ENCODE results near the gene SLC9A7. TPM values are rescaled to one million over a fixed set of nuclear protein-coding genes. Genes with fewer than 3 reads are reported as not detected.

The SLC9A7 gene
- total RNA-seq, 4 donors from 2014 or later, result 2.8 to 10.7 (median 3.3) TPM

- no peaks in the 10 kb centered on the region for H3K27me3 ChIP-seq
- no peaks in the 10 kb centered on the region for H3K4me1 ChIP-seq
- H3K36me3 ChIP-seq, result no peaks in the 10 kb centered on the region
- 62% methylated on average over 4 of the region's 4 CpGs for WGBS
- no peak for DNase-seq (ENCODE audit: extremely low spot score)
- H3K4me3 ChIP-seq, result no peak overlapping the region
- intact Hi-C loops (cut with DNase I), result no loop called here
- no peak overlapping the region for H3K27ac ChIP-seq (replicated peaks in 1 of 4)
- no peaks in the 10 kb centered on the region for H3K9me3 ChIP-seq
- TF ChIP-seq POLR2A (IDR thresholded peaks at IDR 0.05; ENCODE audit: low read depth) (no peak), CTCF (IDR thresholded peaks at IDR 0.05) (no peak), POLR2AphosphoS5 (IDR thresholded peaks at IDR 0.05) (no peak), EP300 (IDR thresholded peaks at IDR 0.05) (no peak)
Measured at GRCh38 chrX:46703980-46704379, 54.9 kb downstream of the SLC9A7 start.

GRCh38 chrX:46698691-46699090 is 60.2 kb downstream of the SLC9A7 start:
- Histone ChIP-seq H3K27me3 (no peaks in the 10 kb centered on the region), H3K4me1 (no peaks in the 10 kb centered on the region), H3K36me3 (no peaks in the 10 kb centered on the region), H3K4me3 (no peak overlapping the region), H3K27ac (replicated peaks in 1 of 4) (no peak overlapping the region), H3K9me3 (no peaks in the 10 kb centered on the region)
- WGBS, result 82% methylated on average over 3 of the region's 3 CpGs
- TF ChIP-seq CTCF (IDR thresholded peaks at IDR 0.05) (no peak), POLR2AphosphoS5 (IDR thresholded peaks at IDR 0.05) (no peak), EP300 (IDR thresholded peaks at IDR 0.05) (no peak), POLR2A (IDR thresholded peaks at IDR 0.05; ENCODE audit: low read depth) (no peak)
- no peak for DNase-seq (ENCODE audit: extremely low spot score)
- intact Hi-C loops (cut with DNase I), result no loop called here

- 55% methylated on average over 1 of the region's 1 CpG for WGBS
- Histone ChIP-seq H3K4me1 (no peaks in the 10 kb centered on the region), H3K27me3 (no peaks in the 10 kb centered on the region), H3K27ac (replicated peaks in 1 of 4) (no peak overlapping the region), H3K36me3 (no peaks in the 10 kb centered on the region), H3K9me3 (no peaks in the 10 kb centered on the region), H3K4me3 (no peak overlapping the region)
- TF ChIP-seq POLR2AphosphoS5 (IDR thresholded peaks at IDR 0.05), result no peak
- TF ChIP-seq CTCF (IDR thresholded peaks at IDR 0.05), result no peak
- no peak for TF ChIP-seq POLR2A (IDR thresholded peaks at IDR 0.05; ENCODE audit: low read depth)
- TF ChIP-seq EP300 (IDR thresholded peaks at IDR 0.05), result no peak
- DNase-seq (ENCODE audit: extremely low spot score), result no peak
- intact Hi-C loops (cut with DNase I), result no loop called here
Measured at GRCh38 chrX:46695491-46695890, 63.4 kb downstream of the SLC9A7 start.

- Histone ChIP-seq H3K9me3 (no peaks in the 10 kb centered on the region), H3K4me1 (no peaks in the 10 kb centered on the region), H3K36me3 (no peaks in the 10 kb centered on the region), H3K27ac (replicated peaks in 1 of 4) (no peak overlapping the region), H3K4me3 (no peak overlapping the region), H3K27me3 (no peaks in the 10 kb centered on the region)
- intact Hi-C loops (cut with DNase I), result no loop called here
- DNase-seq (ENCODE audit: extremely low spot score), result no peak
- WGBS, result 78% methylated on average over 2 of the region's 2 CpGs
- TF ChIP-seq CTCF (IDR thresholded peaks at IDR 0.05) (no peak), POLR2A (IDR thresholded peaks at IDR 0.05; ENCODE audit: low read depth) (no peak), POLR2AphosphoS5 (IDR thresholded peaks at IDR 0.05) (no peak), EP300 (IDR thresholded peaks at IDR 0.05) (no peak)
Measured at GRCh38 chrX:46694549-46694948, 64.4 kb downstream of the SLC9A7 start.

GRCh38 chrX:46693149-46693548 is 65.8 kb downstream of the SLC9A7 start:
- Histone ChIP-seq H3K4me1 (no peaks in the 10 kb centered on the region), H3K9me3 (no peaks in the 10 kb centered on the region), H3K27ac (replicated peaks in 1 of 4) (no peak overlapping the region), H3K36me3 (no peaks in the 10 kb centered on the region), H3K4me3 (no peak overlapping the region), H3K27me3 (no peaks in the 10 kb centered on the region)
- TF ChIP-seq CTCF (IDR thresholded peaks at IDR 0.05), result no peak
- TF ChIP-seq POLR2A (IDR thresholded peaks at IDR 0.05; ENCODE audit: low read depth), result no peak
- TF ChIP-seq POLR2AphosphoS5 (IDR thresholded peaks at IDR 0.05), result no peak
- TF ChIP-seq EP300 (IDR thresholded peaks at IDR 0.05), result no peak
- intact Hi-C loops (cut with DNase I), result no loop called here
- DNase-seq (ENCODE audit: extremely low spot score), result no peak
- WGBS, result 61% methylated on average over 2 of the region's 2 CpGs
